Astrocyte of the cerebellum (primary cell): ENCODE measurements around the gene IFFO2.

ENCODE experiments used
- DNase-seq: peaks from one replicate; pipeline ENCODE4 v3.0.0-alpha.2; 2011; ENCODE audit warnings: low read depth
- H3K4me3 ChIP-seq: 2 replicates; pipeline ENCODE4 v1.5.1; 2011; ENCODE audit warnings: mild to moderate bottlenecking, low read depth, low read length, moderate library complexity
- CTCF ChIP-seq: IDR thresholded peaks from 2 replicates; pipeline ENCODE4 v1.5.1; 2012; ENCODE audit warnings: low read length, low read depth, moderate library complexity, mild to moderate bottlenecking; ENCODE audit errors: missing control alignments
- in situ Hi-C: cut with HindIII; loops from 2 replicates; pipeline ENCODE4 v1.10.0; 2017; ENCODE audit warnings: low sequenced_read_pairs

IFFO2 gene

GRCh38 chr1:18960409-18960808 is 3.9 kb upstream of the IFFO2 start:
- H3K4me3 ChIP-seq = no peak overlapping the region
- no peak for TF ChIP-seq CTCF
- no peak for DNase-seq
- in situ Hi-C loops = no loop called here

- in situ Hi-C loops = no loop called here
- no peak for TF ChIP-seq CTCF
- H3K4me3 ChIP-seq = no peak overlapping the region
- no peak for DNase-seq
Measured at GRCh38 chr1:18959591-18959990, 3.1 kb upstream of the IFFO2 start.

- no peak overlapping the region for H3K4me3 ChIP-seq
- no peak for DNase-seq
- in situ Hi-C loops = no loop called here
- TF ChIP-seq CTCF = no peak
Measured at GRCh38 chr1:18957532-18958300, 1.2 kb upstream of the IFFO2 start.

GRCh38 chr1:18957136-18957521 is 653 bp upstream of the IFFO2 start:
- in situ Hi-C loops = no loop called here

GRCh38 chr1:18955441-18956192 is 859 bp downstream of the IFFO2 start:
- no peak for DNase-seq
- peak overlapping the region; percentile 71 for H3K4me3 ChIP-seq
- in situ Hi-C loops = no loop called here
- no peak for TF ChIP-seq CTCF

More at GRCh38 chr1:18957136-18957521, 653 bp upstream of the IFFO2 start:
- TF ChIP-seq CTCF = no peak
- H3K4me3 ChIP-seq = peak overlapping the region; percentile 71
- no peak for DNase-seq

GRCh38 chr1:18955131-18955440 is 1.4 kb downstream of the IFFO2 start:
- no peak for DNase-seq
- no peak for TF ChIP-seq CTCF
- in situ Hi-C loops = no loop called here
- peak overlapping the region; percentile 71 for H3K4me3 ChIP-seq
